HCT116 (cell line): ENCODE results near the gene ARL6. TPM values are rescaled to one million over a fixed set of nuclear protein-coding genes. Genes with fewer than 3 reads are reported as not detected.

ENCODE experiments used
- ATAC-seq: fragments of 200-7000 bp; cut with Tn5 transposase; 2 replicates; pipeline ENCODE4 v1.9.1; 2020; ENCODE audit warnings: mild to moderate bottlenecking, moderate library complexity
- BruUV-seq: library from RNA; stranded (reverse); fragments of 400-500 nt; replicated peaks from 2 replicates; lab custom pipeline; 2021; lab: Mats Ljungman, UMichigan
- CTCF ChIA-PET: fragments of 300-600 bp; sonication (Branson Sonifier 250); formaldehyde crosslinking; loops from one replicate; lab custom pipeline; 2021; ENCODE audit warnings: antibody characterized with exemption; lab: Charles Lee
- POLR2A ChIA-PET: fragments of 300-600, 350-600 bp; sonication (Branson Sonifier 250); formaldehyde crosslinking; loops from one replicate; lab custom pipeline; 2021; ENCODE audit warnings: antibody characterized with exemption; lab: Charles Lee
- RAD21 ChIA-PET, 2 experiments: fragments of 300-600 bp; sonication (Branson Sonifier 250); formaldehyde crosslinking; loops; one replicate each; lab custom pipeline; 2023; ENCODE audit warnings: low total read pairs in 2 of 2; ENCODE audit not compliant: uncharacterized antibody in 2 of 2, unreplicated experiment in 2 of 2, low non-redundant PET in 1 of 2; lab: Charles Lee
- DNase-seq: peaks from one replicate; pipeline ENCODE4 v3.0.0-alpha.2; 2010; ENCODE audit warnings: low read depth, low spot score
- H2AFZ ChIP-seq: fragments of 200-600 bp; shearing (Covaris generic), sonication (generic); 2 replicates; pipeline ENCODE4 v1.6.1; 2017; ENCODE audit warnings: low read depth, mixed run types, mixed read lengths, antibody characterized with exemption, low read length; ENCODE audit not compliant: poor library complexity, severe bottlenecking
- H3K27ac ChIP-seq: 2 replicates; pipeline ENCODE4 v1.5.1; 2012; ENCODE audit warnings: low read depth, low read length
- H3K27me3 ChIP-seq: fragments of 200-600 bp; sonication (generic); 2 replicates; pipeline ENCODE4 v1.6.1; 2016; ENCODE audit warnings: mixed run types, low read length, mixed read lengths; ENCODE audit not compliant: insufficient read depth
- H3K36me3 ChIP-seq, 2 experiments: fragments of 200-500 bp in 1 of 2; fragments of 200-600 bp in 1 of 2; sonication (Bioruptor generic) in 1 of 2; sonication (generic) in 1 of 2; 2 replicates each; pipeline versions ENCODE4 v1.5.1 to v1.6.1; 2014 to 2016; ENCODE audit warnings: low read length in 2 of 2, inconsistent platforms in 1 of 2, mixed read lengths in 1 of 2, mixed run types in 1 of 2; ENCODE audit not compliant: insufficient read depth in 2 of 2, control insufficient read depth in 1 of 2
- H3K4me1 ChIP-seq, 2 experiments: fragments of 200-600 bp in 1 of 2; sonication (generic) in 1 of 2; 2 replicates each; pipeline versions ENCODE4 v1.5.1 to v1.6.1; 2012 to 2017; ENCODE audit warnings: low read length in 2 of 2, inconsistent platforms in 1 of 2, mild to moderate bottlenecking in 1 of 2, mixed read lengths in 1 of 2, mixed run types in 1 of 2, moderate library complexity in 1 of 2; ENCODE audit not compliant: insufficient read depth in 2 of 2, control insufficient read depth in 1 of 2
- H3K4me2 ChIP-seq: fragments of 200-600 bp; sonication (generic); 2 replicates; pipeline ENCODE4 v1.6.1; 2017; ENCODE audit warnings: mixed run types, low read length, mixed read lengths
- H3K4me3 ChIP-seq, 2 experiments: fragments of 200-600 bp in 1 of 2; sonication (generic) in 1 of 2; replicated peaks in 1 of 2; 2 replicates each; pipeline ENCODE4 v1.5.1; 2011 to 2016; ENCODE audit warnings: low read length in 2 of 2, control low read depth in 1 of 2, low read depth in 1 of 2, mild to moderate bottlenecking in 1 of 2, mixed read lengths in 1 of 2, mixed run types in 1 of 2
- H3K79me2 ChIP-seq: fragments of 200-600 bp; sonication (generic); 2 replicates; pipeline ENCODE4 v1.6.1; 2017; ENCODE audit warnings: mild to moderate bottlenecking, mixed run types, low read length, moderate library complexity, mixed read lengths; ENCODE audit not compliant: insufficient read depth
- H3K9ac ChIP-seq: fragments of 200-600 bp; sonication (generic); 2 replicates; pipeline ENCODE4 v1.6.1; 2016; ENCODE audit warnings: low read length, mixed read lengths
- H3K9me2 ChIP-seq: fragments of 200-600 bp; sonication (generic), shearing (Covaris generic); 2 replicates; pipeline ENCODE4 v1.6.1; 2017; ENCODE audit warnings: mixed run types, mild to moderate bottlenecking, moderate library complexity; ENCODE audit not compliant: insufficient read depth
- H3K9me3 ChIP-seq, 2 experiments: fragments of 200-500 bp in 1 of 2; fragments of 200-600 bp in 1 of 2; sonication (Bioruptor generic) in 1 of 2; sonication (generic) in 1 of 2; 2 replicates each; pipeline ENCODE4 v1.6.1; 2014 to 2017; ENCODE audit warnings: low read length in 2 of 2, mixed read lengths in 2 of 2, inconsistent platforms in 1 of 2, low read depth in 1 of 2, mild to moderate bottlenecking in 1 of 2, mixed run types in 1 of 2, moderate library complexity in 1 of 2; ENCODE audit not compliant: control insufficient read depth in 1 of 2, insufficient read depth in 1 of 2
- H4K20me1 ChIP-seq: fragments of 200-600 bp; sonication (generic), shearing (Covaris generic); 2 replicates; pipeline ENCODE4 v1.6.1; 2017; ENCODE audit warnings: mixed run types, mild to moderate bottlenecking, moderate library complexity; ENCODE audit not compliant: insufficient read depth
- ATF3 ChIP-seq: IDR thresholded peaks from 2 replicates; pipeline ENCODE4 v1.6.1; 2012
- EZH2 ChIP-seq: fragments of 200-600 bp; sonication (generic); IDR thresholded peaks from 2 replicates; pipeline ENCODE4 v1.6.1; 2017; ENCODE audit warnings: antibody characterized with exemption, mixed run types
- JUND ChIP-seq: IDR thresholded peaks from 2 replicates; pipeline ENCODE4 v1.6.1; 2012
- ZFX ChIP-seq: fragments of 450-650 bp; IDR thresholded peaks from 2 replicates; pipeline ENCODE4 v1.6.1; 2017
- ZNF274 ChIP-seq: fragments of 200-500 bp; sonication (Bioruptor generic); IDR thresholded peaks from 2 replicates; pipeline ENCODE4 v1.6.1; 2014; ENCODE audit warnings: mild to moderate bottlenecking, low read depth, low read length, inconsistent platforms
- intact Hi-C: fragments of 100-400 bp; cut with micrococcal nuclease; formaldehyde crosslinking; loops from 2 replicates; pipeline ENCODE4 v1.10.0; 2022
- total RNA-seq: library from RNA; stranded (reverse); gene quantifications from one replicate; pipeline ENCODE4 v1.2.1, GENCODE V29; 2021; ENCODE audit not compliant: unreplicated experiment

The ARL6 gene
- total RNA-seq, 1 experiment from 2014 or later: 2.9 TPM

GRCh38 chr3:97848779-97849178, 84.2 kb downstream of the ARL6 start:
- Histone ChIP-seq H4K20me1 (no peaks in the 10 kb centered on the region), H2AFZ (no peak overlapping the region), H3K79me2 (no peaks in the 10 kb centered on the region), H3K4me3 (no peak overlapping the region), H3K9me2 (no peaks in the 10 kb centered on the region)
- RAD21 ChIA-PET: no interaction called here
- BruUV-seq: no TSS peak
- no peak for DNase-seq
- CTCF ChIA-PET: no interaction called here
- TF ChIP-seq ATF3: no peak
- no peak for TF ChIP-seq JUND
- TF ChIP-seq ZFX: no peak
- no peak for TF ChIP-seq ZNF274
- TF ChIP-seq EZH2: no peak
- TF ChIP-seq, all 23 proteins: peak for 0
- no peak for ATAC-seq
- POLR2A ChIA-PET: no interaction called here
- Histone ChIP-seq H3K4me1 (no peaks in the 10 kb centered on the region), H3K36me3 (no peaks in the 10 kb centered on the region), H3K27ac (no peak overlapping the region), H3K9ac (no peak overlapping the region), H3K27me3 (no peaks in the 10 kb centered on the region), H3K4me2 (no peak overlapping the region), H3K9me3 (no peaks in the 10 kb centered on the region)
- intact Hi-C loops: no loop called here

Other genes starting within 250 kb of the ARL6 start
- 7.5 TPM for gene CRYBG3, start 57.3 kb downstream of the ARL6 start, total RNA-seq
- 39.1 TPM for gene RIOX2, start 207.7 kb downstream of the ARL6 start, total RNA-seq